Amniotic epithelial cell (primary cell): ENCODE results near the gene ANKRD61.
A peak's percentile ranks its signal among the peaks of the same experiment; 100 is the strongest.
"Not testable (repeated sequence)": the region's sequence is repeated elsewhere in the genome, so short reads cannot be mapped to it uniquely, and the experiment has no call there.

Experiments used
- DNase-seq: peaks from one replicate; pipeline ENCODE4 v3.0.0-alpha.2; 2010; ENCODE audit warnings: low read depth

Gene ANKRD61

GRCh38 chr7:6030988-6031387 is at the start of gene ANKRD61:
Gene ANKRD61 (plus strand): TSS chr7:6031376. CDS start chr7:6031376, 0 bp downstream.
- no peak for DNase-seq

- not testable (repeated sequence) for DNase-seq
Measured at GRCh38 chr7:5987061-5987460, 44.1 kb upstream of the ANKRD61 start.

GRCh38 chr7:5997210-5997808 is 33.9 kb upstream of the ANKRD61 start:
- DNase-seq: peak; percentile 64

- no peak for DNase-seq
Measured at GRCh38 chr7:6007386-6007785, 23.8 kb upstream of the ANKRD61 start.

DNA sequence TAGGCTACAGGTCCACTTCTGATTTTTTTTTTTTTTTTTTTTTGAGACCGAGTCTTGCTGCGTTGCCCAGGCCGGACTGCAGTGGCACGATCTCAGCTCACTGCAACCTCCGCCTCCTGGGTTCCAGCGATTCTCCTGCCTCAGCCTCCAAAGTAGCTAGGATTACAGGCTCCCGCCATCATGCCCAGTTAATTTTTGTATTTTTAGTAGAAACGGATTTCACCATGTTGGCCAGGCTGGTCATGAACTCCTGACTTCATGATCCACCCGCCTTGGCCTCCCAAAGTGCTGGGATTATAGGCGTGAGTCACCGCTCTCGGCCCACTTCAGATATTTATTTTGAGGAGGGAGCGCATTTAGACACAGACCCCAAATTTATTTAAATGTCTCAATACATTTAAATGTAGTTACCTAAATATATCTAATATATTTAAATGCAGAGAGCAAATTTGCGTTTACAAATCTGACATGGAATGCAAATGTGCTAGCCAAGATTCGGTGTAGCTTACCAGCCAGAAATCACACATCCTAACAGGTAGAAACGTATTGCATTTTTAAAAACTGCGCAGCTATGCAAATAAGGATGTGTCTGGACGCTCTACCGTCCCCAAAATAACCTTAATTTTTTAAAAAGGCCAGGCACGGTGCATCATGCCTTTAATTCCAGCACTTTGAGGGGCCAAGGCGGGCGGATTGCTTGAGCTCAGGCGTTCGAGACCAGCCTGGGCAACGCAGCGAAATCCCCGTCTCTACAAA is 23.2 kb upstream of the ANKRD61 start:
- DNase-seq: peak; percentile 29

DNA sequence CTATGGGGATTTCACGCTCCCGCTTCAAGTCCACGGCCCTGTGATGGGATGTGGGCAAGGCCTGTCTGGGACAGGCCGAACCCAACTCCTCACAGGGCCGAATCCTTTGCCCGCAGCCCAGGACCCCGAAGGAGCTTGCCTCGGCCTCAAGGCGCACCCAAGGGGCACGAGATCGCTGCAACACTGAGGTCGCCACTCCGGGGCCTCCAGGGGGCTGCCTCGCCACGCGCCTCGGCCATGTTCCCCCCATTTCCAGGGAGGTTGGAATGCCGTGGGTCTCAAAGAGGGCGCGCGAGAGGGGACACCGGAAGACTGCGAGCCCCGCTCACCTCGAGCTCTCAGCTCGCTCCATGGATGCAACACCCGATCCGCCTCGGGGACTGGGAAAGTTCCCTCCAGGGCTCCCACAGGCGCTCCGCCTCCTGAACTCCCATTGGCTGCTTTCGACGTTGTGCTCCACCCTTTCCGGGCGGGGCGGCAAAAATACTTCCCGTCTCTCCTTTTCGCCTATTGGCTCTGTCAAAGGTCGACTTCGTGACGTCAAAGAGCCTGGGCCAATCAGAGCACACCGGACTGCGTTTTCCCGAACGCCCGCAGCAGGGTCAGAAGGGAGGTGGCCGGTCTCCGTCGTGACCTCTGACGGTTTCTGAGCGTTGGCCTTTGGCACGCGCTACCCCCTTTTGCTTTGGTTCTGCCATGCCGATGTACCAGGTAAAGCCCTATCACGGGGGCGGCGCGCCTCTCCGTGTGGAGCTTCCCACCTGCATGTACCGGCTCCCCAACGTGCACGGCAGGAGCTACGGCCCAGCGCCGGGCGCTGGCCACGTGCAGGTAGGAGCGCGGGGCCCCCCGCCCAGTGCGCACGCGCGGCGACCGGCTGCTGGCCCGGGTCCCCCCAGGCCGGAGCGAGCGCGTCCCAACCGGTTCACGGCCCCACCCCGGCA is 22.2 kb upstream of the ANKRD61 start, which contains the start of the genes AIMP2 and PMS2:
Gene AIMP2 (plus strand): TSS at position 605 of the 944 bp plus-strand sequence. CDS start 92 bp downstream, at position 697.
Gene PMS2 (minus strand): TSS at position 382 of the 944 bp plus-strand sequence. CDS start 30 bp downstream, at position 352.
- DNase-seq: peak; percentile 98

DNA sequence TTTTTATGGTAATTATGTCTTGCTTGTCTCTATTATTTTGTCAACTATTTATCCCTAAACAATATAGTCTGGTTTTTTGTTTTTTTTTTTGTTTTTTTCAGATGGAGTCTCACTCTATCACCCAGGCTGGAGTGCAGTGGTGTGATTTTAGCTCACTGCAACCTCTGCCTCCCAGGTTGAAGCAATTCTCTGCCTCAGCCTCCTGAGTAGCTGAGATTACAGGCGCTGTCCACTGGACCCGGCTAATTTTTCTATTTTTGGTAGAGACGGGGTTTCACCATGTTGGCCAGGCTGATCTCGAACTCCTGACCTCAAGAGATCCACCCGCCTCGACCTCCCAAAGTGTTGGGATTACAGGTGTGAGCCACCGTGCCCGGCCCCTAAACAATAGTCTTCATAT is 20.8 kb upstream of the ANKRD61 start:
- not testable (repeated sequence) for DNase-seq

DNA sequence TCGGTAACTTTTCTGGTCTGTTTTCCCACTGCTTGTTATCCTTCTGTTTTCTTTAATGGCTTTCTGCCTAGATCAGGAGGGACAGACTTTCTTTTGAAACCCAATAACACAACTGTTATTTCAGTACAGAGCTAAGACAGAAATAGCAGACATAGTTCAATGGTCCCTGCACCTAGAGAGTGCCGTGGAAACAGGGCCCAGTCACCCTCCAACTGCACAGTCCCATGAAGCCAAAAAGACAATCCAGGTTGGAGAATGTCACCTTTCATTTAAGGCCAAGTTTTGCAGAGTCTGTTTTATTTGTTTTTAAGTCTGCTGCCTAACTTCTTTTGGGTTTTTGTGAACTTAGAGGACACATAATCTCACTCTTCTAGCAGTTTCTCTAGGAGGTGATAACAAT is 19.6 kb upstream of the ANKRD61 start:
- no peak for DNase-seq

GRCh38 chr7:6012355-6013104 is 18.6 kb upstream of the ANKRD61 start:
- peak; percentile 80 for DNase-seq

- DNase-seq: peak; percentile 72
Measured at GRCh38 chr7:6015917-6016652, 15.1 kb upstream of the ANKRD61 start.

DNA sequence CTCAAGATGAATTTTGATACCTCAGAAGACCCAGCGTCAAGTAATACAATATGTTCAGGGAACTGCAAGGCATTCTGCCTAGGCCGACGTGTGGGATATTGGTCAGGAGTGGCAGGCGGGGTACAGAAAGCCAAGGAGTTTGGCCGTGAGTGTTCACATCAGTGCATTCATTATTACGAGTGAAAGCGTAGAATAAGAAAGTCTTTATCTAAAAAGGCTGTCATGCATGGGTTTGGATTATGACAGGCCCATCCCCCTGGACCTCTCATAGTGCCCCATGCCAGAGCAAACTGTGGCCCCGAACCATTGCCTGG is 14.6 kb upstream of the ANKRD61 start:
- DNase-seq: no peak

- no peak for DNase-seq
Measured at GRCh38 chr7:6020371-6021286, 10.5 kb upstream of the ANKRD61 start.

DNA sequence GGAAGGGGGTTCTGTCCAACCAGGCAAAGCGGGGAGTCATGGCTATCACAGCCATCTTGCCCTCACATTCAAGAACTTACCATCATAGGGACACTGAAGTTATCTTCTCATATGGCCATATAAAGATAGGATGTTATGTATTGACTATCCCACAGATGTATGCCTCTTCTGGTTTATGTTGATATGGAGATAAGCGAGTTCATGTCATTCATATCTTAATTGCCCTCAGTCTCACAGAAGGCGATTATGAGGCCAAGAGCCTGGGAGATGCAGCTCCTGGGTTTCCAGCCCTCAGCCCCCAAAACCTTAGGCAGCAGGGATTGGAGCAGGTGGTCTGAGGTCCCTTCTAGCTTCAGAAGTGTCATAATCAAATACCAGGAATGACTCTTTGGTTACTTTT is 8.5 kb upstream of the ANKRD61 start:
- DNase-seq: no peak

GRCh38 chr7:6023974-6024435 is 7.2 kb upstream of the ANKRD61 start:
- DNase-seq: no peak

GRCh38 chr7:6026011-6026819 is 5.0 kb upstream of the ANKRD61 start:
- peak; percentile 17 for DNase-seq

- DNase-seq: no peak
Measured at GRCh38 chr7:6026820-6027311, 4.3 kb upstream of the ANKRD61 start.

- no peak for DNase-seq
Measured at GRCh38 chr7:6027806-6028365, 3.3 kb upstream of the ANKRD61 start.

GRCh38 chr7:6028563-6028962 is 2.6 kb upstream of the ANKRD61 start:
- DNase-seq: no peak
